Naive thymus-derived CD4-positive, alpha-beta T cell (primary cell): ENCODE data around the gene PDE4D. TPM values are rescaled to one million over a fixed set of nuclear protein-coding genes. Genes with fewer than 3 reads are reported as not detected.

Experiments
- ATAC-seq: fragments of 150-1000 bp; cut with Tn5 transposase; 2 replicates; pipeline ENCODE4 v1.10.0; 2021; ENCODE audit warnings: mild to moderate bottlenecking, moderate library complexity
- CTCF ChIA-PET: fragments of 350-600 bp; sonication (Branson Sonifier 250); formaldehyde crosslinking; loops from one replicate; lab custom pipeline; 2021; ENCODE audit warnings: antibody characterized with exemption; lab: Charles Lee
- POLR2A ChIA-PET: fragments of 350-600 bp; sonication (Branson Sonifier 250); formaldehyde crosslinking; loops from one replicate; lab custom pipeline; 2021; ENCODE audit warnings: antibody characterized with exemption, inconsistent platforms; lab: Charles Lee
- DNase-seq, 9 donors: peaks; one replicate each; pipeline versions ENCODE4 v3.0.0 to v3.0.0-alpha.2; 2020 to 2022; ENCODE audit warnings: mixed read lengths in 1 of 9
- H3K27ac ChIP-seq: one replicate; pipeline ENCODE4 v1.7.0; 2013; ENCODE audit warnings: mild to moderate bottlenecking, low read depth, low read length, moderate library complexity
- H3K27me3 ChIP-seq, 2 donors: one replicate each; pipeline ENCODE4 v1.7.0; 2013; ENCODE audit warnings: low read length in 2 of 2, mild to moderate bottlenecking in 2 of 2, moderate library complexity in 2 of 2; ENCODE audit not compliant: control insufficient read depth in 2 of 2, insufficient read depth in 2 of 2
- H3K36me3 ChIP-seq, 3 experiments: 1 replicate in 2 of 3; 2 replicates in 1 of 3; pipeline ENCODE4 v1.7.0; 2013; ENCODE audit warnings: low read length in 3 of 3, mild to moderate bottlenecking in 3 of 3, moderate library complexity in 1 of 3; ENCODE audit not compliant: insufficient read depth in 3 of 3, control insufficient read depth in 2 of 3
- H3K4me1 ChIP-seq, 2 donors: one replicate each; pipeline ENCODE4 v1.7.0; 2013; ENCODE audit warnings: low read length in 2 of 2, mild to moderate bottlenecking in 2 of 2, moderate library complexity in 1 of 2; ENCODE audit not compliant: control insufficient read depth in 2 of 2, insufficient read depth in 2 of 2
- H3K4me3 ChIP-seq: 2 replicates; pipeline ENCODE4 v1.7.0; 2013; ENCODE audit warnings: mild to moderate bottlenecking, low read length
- H3K9me3 ChIP-seq, 3 experiments: 1 replicate in 2 of 3; 2 replicates in 1 of 3; pipeline ENCODE4 v1.7.0; 2013; ENCODE audit warnings: low read length in 3 of 3; ENCODE audit not compliant: control insufficient read depth in 2 of 3
- H3K27ac Mint-ChIP-seq, 9 donors: one replicate each; pipeline ENCODE4 v1.8.0; 2020 to 2022; ENCODE audit warnings: mixed read lengths in 9 of 9, mild to moderate bottlenecking in 8 of 9, moderate library complexity in 5 of 9, inconsistent platforms in 2 of 9
- H3K27me3 Mint-ChIP-seq, 5 donors: one replicate each; pipeline ENCODE4 v1.8.0; 2021 to 2022; ENCODE audit warnings: mixed read lengths in 5 of 5, mild to moderate bottlenecking in 1 of 5
- H3K36me3 Mint-ChIP-seq, 5 donors: one replicate each; pipeline ENCODE4 v1.8.0; 2020 to 2022; ENCODE audit warnings: mixed read lengths in 5 of 5, mild to moderate bottlenecking in 3 of 5, inconsistent platforms in 1 of 5
- H3K4me1 Mint-ChIP-seq, 7 donors: one replicate each; pipeline ENCODE4 v1.8.0; 2020 to 2022; ENCODE audit warnings: mixed read lengths in 7 of 7, mild to moderate bottlenecking in 3 of 7, inconsistent platforms in 1 of 7
- H3K4me3 Mint-ChIP-seq, 10 donors: one replicate each; pipeline ENCODE4 v1.8.0; 2020 to 2022; ENCODE audit warnings: mild to moderate bottlenecking in 10 of 10, mixed read lengths in 10 of 10, moderate library complexity in 6 of 10, inconsistent platforms in 2 of 10
- H3K9me3 Mint-ChIP-seq, 11 donors: one replicate each; pipeline ENCODE4 v1.8.0; 2020 to 2022; ENCODE audit warnings: mixed read lengths in 11 of 11, mild to moderate bottlenecking in 4 of 11, inconsistent platforms in 1 of 11, moderate library complexity in 1 of 11
- intact Hi-C, 2 donors: fragments of 100-400 bp; cut with micrococcal nuclease; formaldehyde crosslinking; loops; one replicate each; pipeline ENCODE4 v1.15.1; 2023
- polyA plus RNA-seq, 2 donors: library from polyadenylated mRNA; unstranded; fragments of 300-500 nt; fragmentation: Illumina TruSeq; gene quantifications; one replicate each; pipeline ENCODE4 v1.2.3, GENCODE V29; 2021
- total RNA-seq, 6 experiments: library from RNA in 5 of 6; stranded (reverse) in 5 of 6; gene quantifications; 1 replicate in 5 of 6; 2 replicates in 1 of 6; pipeline ENCODE4 v1.2.3 and lab custom pipeline; 2021 to 2026

Gene PDE4D
- total and polyA plus RNA-seq, 7 experiments from 2014 or later, result 4.9 to 102 (median 38.8) TPM

DNA sequence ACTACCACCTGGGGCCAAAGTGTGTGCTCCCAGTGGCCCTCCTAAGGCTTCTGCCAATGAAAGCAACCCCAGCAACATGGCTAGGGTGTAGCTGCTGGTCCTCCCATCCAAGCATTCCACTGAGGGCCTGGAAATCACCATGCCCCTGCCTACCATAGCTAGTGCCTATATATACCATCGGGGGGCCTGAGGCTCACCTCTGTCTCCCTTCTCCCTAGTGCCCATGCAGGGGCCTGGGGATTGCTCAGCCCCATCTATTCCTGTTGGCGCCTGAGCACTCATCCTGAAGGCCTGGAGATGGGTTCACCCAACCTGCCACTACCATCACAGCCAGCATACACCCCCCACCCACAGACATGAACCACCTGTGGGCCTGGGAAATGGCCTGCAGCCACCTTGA lies 943.3 kb downstream of the PDE4D start:
- Histone ChIP-seq H3K27ac (no peak overlapping the region), H3K27me3 (no peaks in the 10 kb centered on the region), H3K36me3 (no peaks in the 10 kb centered on the region), H3K4me1 (no peaks in the 10 kb centered on the region), H3K4me3 (no peak overlapping the region), H3K9me3 (no peaks in the 10 kb centered on the region)
- Mint-ChIP-seq H3K36me3 (peaks cover 0 to 4% (median 0%) of the 10 kb centered on the region in 5 donors), H3K4me3 (no peak overlapping the region), H3K27ac (no peak overlapping the region), H3K9me3 (peaks cover 0 to 14% (median 1%) of the 10 kb centered on the region in 11 donors), H3K27me3 (peaks cover 0 to 30% (median 0%) of the 10 kb centered on the region in 5 donors), H3K4me1 (peaks cover 0 to 4% (median 0%) of the 10 kb centered on the region in 7 donors)
- POLR2A ChIA-PET, result no interaction called here
- no peak for ATAC-seq
- CTCF ChIA-PET, result no interaction called here
- intact Hi-C loops, result no loop called here
- DNase-seq, result no peak

DNA sequence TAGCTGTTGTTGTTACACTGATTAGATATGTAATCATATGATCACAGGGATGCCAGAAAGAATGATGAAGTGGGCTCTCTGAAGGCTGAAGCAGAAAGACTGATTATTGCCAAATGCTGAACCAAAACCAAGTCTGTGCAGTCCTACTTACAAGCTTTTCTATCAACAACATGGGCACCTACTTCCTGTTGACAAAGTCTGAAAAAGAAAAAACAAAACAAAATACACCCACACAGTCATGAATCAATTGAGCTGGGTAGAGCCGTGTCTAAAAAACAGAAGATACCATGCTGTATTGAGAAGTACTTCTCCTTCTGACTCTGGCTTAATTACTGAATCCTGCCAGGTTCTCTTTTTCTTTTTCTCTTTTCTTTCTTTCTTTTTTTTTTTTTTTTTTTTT lies 947.3 kb downstream of the PDE4D start:
- no peak for DNase-seq
- Mint-ChIP-seq H3K27ac (no peak overlapping the region), H3K4me1 (peaks cover 0 to 4% (median 0%) of the 10 kb centered on the region in 7 donors)

DNA sequence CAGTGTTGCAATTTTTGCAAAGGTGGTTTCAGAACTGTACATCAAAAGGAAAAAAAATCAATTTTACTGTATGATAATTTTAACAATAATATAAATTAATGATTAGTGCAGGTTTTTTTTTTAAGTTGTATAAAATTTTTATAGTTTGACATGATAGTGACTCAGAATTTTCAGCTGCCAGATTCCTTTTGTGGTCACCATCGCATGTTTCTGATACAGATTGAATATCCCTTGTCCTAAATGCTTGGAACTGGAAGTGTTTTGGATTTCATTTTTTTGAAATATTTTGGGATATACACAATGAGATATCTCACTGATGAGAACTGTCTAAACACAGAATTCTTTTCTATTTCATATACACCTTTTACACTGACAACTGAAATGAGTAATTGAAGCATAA lies 949.3 kb downstream of the PDE4D start:
- Histone ChIP-seq H3K4me1 (no peaks in the 10 kb centered on the region), H3K36me3 (no peaks in the 10 kb centered on the region), H3K4me3 (no peak overlapping the region), H3K27ac (no peak overlapping the region), H3K9me3 (no peaks in the 10 kb centered on the region), H3K27me3 (no peaks in the 10 kb centered on the region)
- POLR2A ChIA-PET, result no interaction called here
- H3K4me3 Mint-ChIP-seq, result no peak overlapping the region
- ATAC-seq (no peak), DNase-seq (no peak)
- H3K36me3 Mint-ChIP-seq, result peaks cover 0 to 4% (median 0%) of the 10 kb centered on the region in 5 donors
- peaks cover 0 to 19% (median 0%) of the 10 kb centered on the region in 5 donors for H3K27me3 Mint-ChIP-seq
- intact Hi-C loops, result no loop called here
- H3K9me3 Mint-ChIP-seq, result peaks cover 0 to 6% (median 0%) of the 10 kb centered on the region in 11 donors
- no peak overlapping the region for H3K27ac Mint-ChIP-seq
- CTCF ChIA-PET, result no interaction called here
- peaks cover 0 to 4% (median 0%) of the 10 kb centered on the region in 7 donors for H3K4me1 Mint-ChIP-seq

More for the DNA sequence above, 947.3 kb downstream of the PDE4D start:
- CTCF ChIA-PET, result interaction anchor here (1.4 kb wide), 1 partner anchor 55 kb away, joined by 4 read pairs; no protein-coding TSS in a partner anchor
- H3K27me3 Mint-ChIP-seq, result peaks cover 0 to 19% (median 0%) of the 10 kb centered on the region in 5 donors
- H3K36me3 Mint-ChIP-seq, result no peaks in the 10 kb centered on the region
- POLR2A ChIA-PET, result no interaction called here
- Histone ChIP-seq H3K27me3 (no peaks in the 10 kb centered on the region), H3K36me3 (no peaks in the 10 kb centered on the region), H3K4me1 (no peaks in the 10 kb centered on the region), H3K9me3 (no peaks in the 10 kb centered on the region), H3K4me3 (no peak overlapping the region), H3K27ac (no peak overlapping the region)
- intact Hi-C loops, result no loop called here
- H3K9me3 Mint-ChIP-seq, result peaks cover 0 to 6% (median 0%) of the 10 kb centered on the region in 11 donors
- no peak for ATAC-seq
- H3K4me3 Mint-ChIP-seq, result peak overlapping the region in 1 of 10 donors; percentile 41

DNA sequence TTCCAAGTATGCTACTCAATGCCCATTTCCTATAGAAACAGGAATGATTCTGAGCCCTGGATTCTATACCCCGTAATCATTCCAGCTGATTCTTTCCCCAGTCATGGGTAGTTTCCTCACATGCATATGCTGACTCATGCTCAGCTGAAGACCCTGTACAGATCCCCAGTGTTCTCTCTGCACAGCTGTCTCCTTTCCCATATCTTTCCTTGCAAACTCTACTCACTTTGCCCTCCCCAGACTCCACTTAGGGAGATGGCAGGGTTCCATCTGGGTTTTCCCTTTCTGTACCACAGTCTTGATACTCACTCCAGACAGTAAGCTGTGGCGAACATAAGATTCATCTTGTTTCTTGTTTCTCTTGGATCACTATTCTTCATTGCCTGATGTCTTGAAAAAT lies 953.1 kb downstream of the PDE4D start:
- H3K36me3 Mint-ChIP-seq, result peaks cover 0 to 4% (median 0%) of the 10 kb centered on the region in 5 donors
- H3K27ac ChIP-seq, result no peak overlapping the region
- DNase-seq, result no peak
- no peaks in the 10 kb centered on the region for H3K36me3 ChIP-seq
- H3K4me3 ChIP-seq, result no peak overlapping the region
- CTCF ChIA-PET, result no interaction called here
- no peaks in the 10 kb centered on the region for H3K4me1 ChIP-seq
- no peaks in the 10 kb centered on the region for H3K9me3 ChIP-seq
- H3K4me1 Mint-ChIP-seq, result peaks cover 0 to 8% (median 0%) of the 10 kb centered on the region in 7 donors
- H3K27me3 ChIP-seq, result no peaks in the 10 kb centered on the region
- peak overlapping the region in 1 of 9 donors; percentile 11 for H3K27ac Mint-ChIP-seq
- intact Hi-C loops, result no loop called here
- POLR2A ChIA-PET, result no interaction called here
- H3K27me3 Mint-ChIP-seq, result peaks cover 0 to 9% (median 0%) of the 10 kb centered on the region in 5 donors
- no peak overlapping the region for H3K4me3 Mint-ChIP-seq
- H3K9me3 Mint-ChIP-seq, result peaks cover 0 to 6% (median 0%) of the 10 kb centered on the region in 11 donors
- ATAC-seq, result no peak

GRCh38 chr5:58939664-58940063 lies 953.9 kb downstream of the PDE4D start:
- ChIA-PET POLR2A (no interaction called here), CTCF (no interaction called here)
- H3K36me3 ChIP-seq, result no peaks in the 10 kb centered on the region
- Mint-ChIP-seq H3K4me1 (peaks cover 4 to 15% (median 7%) of the 10 kb centered on the region in 7 donors), H3K36me3 (peaks cover 0 to 4% (median 0%) of the 10 kb centered on the region in 5 donors), H3K9me3 (peaks cover 0 to 6% (median 0%) of the 10 kb centered on the region in 11 donors), H3K4me3 (no peak overlapping the region), H3K27ac (no peak overlapping the region), H3K27me3 (peaks cover 0 to 7% (median 0%) of the 10 kb centered on the region in 5 donors)
- H3K9me3 ChIP-seq, result no peaks in the 10 kb centered on the region
- no peak for ATAC-seq
- no peak for DNase-seq
- H3K27ac ChIP-seq, result no peak overlapping the region
- no peaks in the 10 kb centered on the region for H3K27me3 ChIP-seq
- H3K4me3 ChIP-seq, result no peak overlapping the region
- H3K4me1 ChIP-seq, result peaks cover 4 to 6% of the 10 kb centered on the region in 2 donors
- intact Hi-C loops, result no loop called here

DNA sequence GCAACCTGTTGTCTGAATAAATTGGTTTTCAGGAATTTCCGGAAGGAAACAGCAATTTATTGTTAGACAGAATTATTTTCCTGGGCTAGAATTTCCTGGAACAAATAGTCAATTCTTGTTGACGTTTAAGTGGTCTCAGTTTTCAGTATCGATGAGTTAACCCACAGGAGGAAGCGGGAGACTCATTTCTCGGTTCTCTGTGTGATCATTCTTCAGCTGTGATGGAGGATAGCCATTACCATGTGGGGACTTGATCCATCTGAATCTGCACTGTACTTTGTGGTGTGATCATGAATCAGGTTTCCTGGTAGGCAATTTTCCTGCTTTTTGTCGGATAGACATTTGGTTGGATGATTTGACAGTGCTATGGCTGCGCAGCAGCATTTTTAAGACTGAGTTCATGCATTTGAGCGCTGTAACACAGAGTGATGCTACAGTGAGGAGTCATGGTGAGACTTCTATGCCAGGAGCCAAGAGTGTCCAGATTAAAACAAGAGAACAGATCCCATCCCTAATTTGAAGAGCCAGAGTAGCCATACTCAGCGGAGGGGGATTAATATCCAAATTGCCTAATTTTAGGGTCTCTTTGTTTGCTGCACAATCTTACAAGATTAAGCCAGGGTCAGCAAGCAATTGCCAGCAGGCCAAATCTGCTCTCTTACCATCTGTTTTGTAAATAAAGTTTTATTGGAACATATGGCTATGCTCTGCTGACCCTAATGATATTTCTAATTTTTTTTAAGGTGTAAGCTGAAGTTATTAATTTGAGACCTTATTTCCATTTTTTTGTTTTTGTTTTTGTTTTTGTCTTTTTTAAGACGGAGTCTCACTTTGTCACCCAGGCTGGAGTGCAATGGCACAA lies 954.7 kb downstream of the PDE4D start:
- intact Hi-C loops, result no loop called here
- ATAC-seq, result no peak
- Mint-ChIP-seq H3K4me3 (no peak overlapping the region), H3K27me3 (peaks cover 0 to 5% (median 0%) of the 10 kb centered on the region in 5 donors), H3K36me3 (peaks cover 0 to 4% (median 0%) of the 10 kb centered on the region in 5 donors), H3K27ac (no peak overlapping the region), H3K4me1 (peaks cover 11 to 23% (median 15%) of the 10 kb centered on the region in 7 donors), H3K9me3 (peaks cover 0 to 6% (median 0%) of the 10 kb centered on the region in 11 donors)
- H3K9me3 ChIP-seq, result no peaks in the 10 kb centered on the region
- ChIA-PET POLR2A (no interaction called here), CTCF (no interaction called here)
- H3K27ac ChIP-seq, result no peak overlapping the region
- H3K27me3 ChIP-seq, result no peaks in the 10 kb centered on the region
- H3K4me3 ChIP-seq, result no peak overlapping the region
- peaks cover 7 to 14% of the 10 kb centered on the region in 2 donors for H3K4me1 ChIP-seq
- H3K36me3 ChIP-seq, result no peaks in the 10 kb centered on the region
- DNase-seq, result no peak
